HG03060 (cell line): ENCODE data around the gene PATL2.
"Not testable (repeated sequence)": the region's sequence is repeated elsewhere in the genome, so short reads cannot be mapped to it uniquely, and the experiment has no call there.

Experiments
- ATAC-seq: cut with Tn5 transposase; IDR thresholded peaks from one replicate; pipeline ENCODE4 v1.9.1; 2021; ENCODE audit warnings: low read depth, moderate number of reproducible peaks; ENCODE audit not compliant: unreplicated experiment

PATL2 gene

DNA sequence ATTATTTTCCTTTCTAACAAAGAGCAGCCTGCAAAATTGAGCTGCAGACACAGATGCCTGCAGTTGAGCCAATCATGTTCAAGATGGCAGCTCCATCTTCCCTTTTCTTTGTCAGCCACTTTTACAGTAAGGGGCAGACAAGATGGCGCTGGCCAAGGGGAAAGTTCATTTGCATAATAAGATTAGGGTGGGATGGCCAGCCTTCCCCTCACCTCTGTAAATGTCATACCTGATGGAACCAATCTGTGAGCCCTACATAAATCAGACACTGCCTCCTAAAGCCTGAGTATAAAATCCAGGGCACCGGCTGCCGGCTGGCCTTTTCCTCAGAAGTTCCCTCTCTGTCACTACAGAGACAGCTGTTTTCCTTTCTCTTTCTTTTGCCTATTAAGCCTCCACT, 15.8 kb downstream of the PATL2 start:
- no peak for ATAC-seq

DNA sequence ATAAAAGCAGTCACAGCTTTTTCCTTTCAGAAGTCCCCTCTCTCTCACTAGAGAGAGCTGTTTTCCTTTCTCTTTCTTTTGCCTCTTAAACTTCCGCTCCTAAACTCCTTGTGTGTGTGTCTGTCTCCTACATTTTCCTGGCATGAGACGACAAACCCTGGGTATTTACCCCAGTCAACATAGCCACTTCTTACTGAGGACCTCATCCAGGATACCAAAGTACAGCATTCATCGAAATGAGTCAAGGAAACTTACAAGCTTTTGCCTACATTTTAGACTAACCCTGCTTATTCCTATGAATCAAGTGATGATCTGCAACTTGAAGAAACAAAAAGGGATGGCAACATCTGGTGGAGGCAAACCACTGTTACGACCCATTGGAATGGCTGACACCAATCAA, 16.7 kb downstream of the PATL2 start:
- ATAC-seq = no peak

DNA sequence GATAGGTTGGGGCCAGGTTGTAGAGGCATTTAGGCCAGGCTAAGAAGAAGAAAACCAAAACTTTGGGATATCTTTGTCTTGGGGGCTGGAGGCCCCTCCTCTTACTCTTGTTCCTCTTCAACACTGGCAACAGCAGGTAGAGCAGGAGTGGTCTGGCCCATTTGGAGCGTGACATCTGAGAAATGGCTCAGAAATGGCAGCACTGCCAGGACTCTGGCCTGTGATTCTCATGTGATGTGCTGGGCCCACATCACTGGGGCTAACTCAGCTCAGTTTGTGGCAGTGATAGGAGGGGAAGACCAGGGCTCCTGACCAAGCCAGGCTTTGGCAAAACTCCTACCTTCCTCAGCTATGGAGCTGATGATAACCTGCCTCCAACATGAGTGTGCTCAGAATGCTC, 18.5 kb downstream of the PATL2 start:
- no peak for ATAC-seq

DNA sequence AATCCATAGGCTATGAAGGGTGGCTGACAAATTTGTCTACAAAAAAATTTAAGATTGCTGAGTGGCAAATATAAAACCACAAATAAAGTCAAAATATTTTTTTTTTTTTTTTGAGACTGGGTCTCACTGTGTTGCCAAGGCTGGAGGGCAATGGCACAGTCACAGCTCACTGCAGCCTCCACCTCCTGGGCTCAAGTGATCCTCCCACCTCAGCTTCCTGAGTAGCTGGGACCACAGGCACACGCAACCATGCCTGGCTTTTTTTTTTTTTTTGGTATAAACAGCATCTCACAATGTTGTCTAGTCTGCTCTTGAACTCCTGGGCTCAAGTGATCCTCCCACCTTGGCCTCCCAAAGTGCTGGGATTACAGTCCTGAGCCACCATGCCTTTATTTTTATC, 20.9 kb downstream of the PATL2 start:
- not testable (repeated sequence) for ATAC-seq

DNA sequence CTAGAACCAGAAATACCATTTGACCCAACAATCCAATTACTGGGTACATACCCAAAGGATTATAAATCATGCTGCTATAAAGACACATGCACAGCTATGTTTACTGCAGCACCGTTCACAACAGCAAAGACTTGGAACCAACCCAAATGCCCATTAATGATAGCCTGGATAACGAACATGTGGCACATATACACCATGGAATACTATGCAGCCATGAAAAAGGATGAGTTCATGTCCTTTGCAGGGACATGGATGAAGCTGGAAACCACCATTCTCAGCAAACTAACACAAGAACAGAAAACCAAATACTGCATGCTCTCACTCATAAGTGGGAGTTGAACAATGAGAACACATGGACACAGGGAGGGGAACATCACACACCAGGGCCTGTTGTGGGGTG, 21.8 kb downstream of the PATL2 start:
- ATAC-seq = not testable (repeated sequence)

DNA sequence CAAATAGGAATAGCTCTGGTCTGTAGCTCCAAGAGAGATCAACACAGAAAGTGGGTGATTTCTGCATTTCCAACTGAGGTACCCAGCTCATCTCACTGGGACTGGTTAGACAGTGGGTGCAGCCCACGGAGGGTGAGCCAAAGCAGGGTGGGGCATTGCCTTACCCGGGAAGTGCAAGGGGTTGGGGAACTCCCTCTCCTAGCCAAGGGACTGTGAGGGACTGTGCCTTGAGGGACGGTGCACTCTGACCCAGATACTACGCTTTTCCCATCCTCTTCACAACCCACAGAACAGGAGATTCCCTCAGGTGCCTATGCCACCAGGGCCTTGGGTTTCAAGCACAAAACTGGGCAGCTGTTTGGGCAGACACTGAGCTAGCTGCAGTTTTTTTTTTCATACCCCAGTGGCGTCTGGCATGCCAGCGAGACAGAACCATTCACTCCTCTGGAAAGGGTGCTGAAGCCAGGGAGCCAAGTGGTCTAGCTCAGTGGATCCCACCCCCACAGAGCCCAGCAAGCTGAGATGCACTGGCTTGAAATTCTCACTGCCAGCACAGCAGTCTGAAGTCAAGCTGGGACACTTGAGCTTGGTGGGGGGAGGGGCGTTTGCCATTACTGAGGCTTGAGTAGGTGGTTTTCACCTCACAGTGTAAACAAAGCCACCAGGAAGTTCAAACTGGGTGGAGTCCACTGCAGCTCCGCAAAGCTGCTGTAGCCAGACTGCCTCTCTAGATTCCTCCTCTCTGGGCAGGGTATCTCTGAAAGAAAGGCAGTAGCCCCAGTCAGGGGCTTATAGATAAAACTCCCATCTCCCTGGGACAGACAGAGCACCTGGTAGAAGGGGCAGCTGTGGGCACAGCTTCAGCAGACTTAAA, 28.1 kb downstream of the PATL2 start:
- ATAC-seq = not testable (repeated sequence)

DNA sequence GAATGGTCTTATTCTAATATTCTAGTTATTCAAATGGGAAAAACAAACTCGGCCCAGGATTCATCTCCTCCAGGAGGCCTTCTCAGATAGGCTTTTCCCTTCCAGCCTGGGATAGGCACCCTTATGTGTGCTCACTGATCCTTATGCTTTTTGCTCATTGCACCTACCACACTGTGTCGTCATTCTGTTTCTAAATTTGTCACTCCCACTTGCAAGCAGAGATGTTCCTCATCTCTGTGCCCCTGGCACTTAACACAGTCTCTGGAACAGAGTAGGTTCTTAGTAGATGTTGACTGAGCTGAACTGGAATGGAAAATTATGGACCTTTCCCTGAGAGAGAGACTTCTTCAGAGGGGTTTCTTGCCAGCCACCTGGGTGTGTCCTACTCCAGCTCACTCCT, 28.9 kb downstream of the PATL2 start:
- no peak for ATAC-seq

DNA sequence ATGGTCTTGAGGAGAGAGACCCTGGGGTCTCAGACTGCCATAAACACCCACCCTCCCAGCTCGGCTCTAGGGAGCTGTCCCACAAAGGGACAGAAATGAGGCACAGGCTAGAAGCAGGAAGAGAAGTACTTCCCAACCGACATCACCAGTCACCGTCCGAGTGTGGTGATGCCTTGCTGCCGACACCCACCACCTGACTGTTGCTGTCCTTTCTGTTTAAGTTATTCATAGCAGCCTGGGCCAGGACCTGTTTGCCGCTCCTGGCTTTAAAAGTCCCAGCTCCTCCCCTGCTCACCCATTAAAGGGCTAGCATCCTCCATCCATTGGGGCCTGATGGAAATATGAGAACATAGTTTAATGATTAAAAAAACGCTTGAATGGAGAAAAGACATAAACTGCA, 34.4 kb downstream of the PATL2 start:
- ATAC-seq = no peak

DNA sequence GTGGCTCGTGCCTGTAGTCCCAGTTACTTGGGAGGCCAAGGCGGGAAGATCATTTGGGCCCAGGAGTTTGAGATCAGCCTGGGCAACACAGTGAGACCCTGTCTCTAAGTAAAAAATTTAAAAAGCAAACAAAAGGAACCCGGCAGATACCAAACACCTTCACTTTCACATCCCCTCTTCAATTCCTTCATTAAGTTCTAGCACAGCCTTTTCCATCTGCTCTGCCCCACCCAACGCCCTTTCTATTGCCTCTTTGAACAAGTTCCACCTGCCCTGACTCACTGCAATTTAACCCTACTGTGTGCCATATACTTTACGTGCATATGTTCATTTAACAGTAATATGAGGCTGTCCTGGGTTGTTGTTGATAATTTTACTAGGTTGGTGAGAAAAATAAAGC, 35.2 kb downstream of the PATL2 start:
- ATAC-seq = no peak

DNA sequence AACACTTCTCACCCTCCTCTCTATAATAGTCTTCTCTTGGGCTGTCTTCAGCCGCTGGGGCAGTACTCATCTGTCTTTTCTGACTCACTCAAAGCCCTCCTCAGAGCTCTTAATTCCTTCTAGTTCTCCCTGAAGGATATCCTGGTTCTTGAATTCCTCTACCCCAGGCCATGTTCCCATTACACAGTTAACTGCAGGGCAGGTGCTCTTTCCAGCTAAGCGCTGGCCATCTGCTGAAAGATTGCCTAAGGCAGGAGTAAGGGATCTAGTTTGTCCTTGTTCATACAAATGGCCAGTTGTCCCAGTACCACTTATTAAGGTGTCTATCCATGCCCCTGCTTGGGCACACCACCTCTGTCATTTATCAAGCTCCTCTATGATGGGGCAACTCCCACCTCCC, 37.5 kb downstream of the PATL2 start:
- no peak for ATAC-seq

DNA sequence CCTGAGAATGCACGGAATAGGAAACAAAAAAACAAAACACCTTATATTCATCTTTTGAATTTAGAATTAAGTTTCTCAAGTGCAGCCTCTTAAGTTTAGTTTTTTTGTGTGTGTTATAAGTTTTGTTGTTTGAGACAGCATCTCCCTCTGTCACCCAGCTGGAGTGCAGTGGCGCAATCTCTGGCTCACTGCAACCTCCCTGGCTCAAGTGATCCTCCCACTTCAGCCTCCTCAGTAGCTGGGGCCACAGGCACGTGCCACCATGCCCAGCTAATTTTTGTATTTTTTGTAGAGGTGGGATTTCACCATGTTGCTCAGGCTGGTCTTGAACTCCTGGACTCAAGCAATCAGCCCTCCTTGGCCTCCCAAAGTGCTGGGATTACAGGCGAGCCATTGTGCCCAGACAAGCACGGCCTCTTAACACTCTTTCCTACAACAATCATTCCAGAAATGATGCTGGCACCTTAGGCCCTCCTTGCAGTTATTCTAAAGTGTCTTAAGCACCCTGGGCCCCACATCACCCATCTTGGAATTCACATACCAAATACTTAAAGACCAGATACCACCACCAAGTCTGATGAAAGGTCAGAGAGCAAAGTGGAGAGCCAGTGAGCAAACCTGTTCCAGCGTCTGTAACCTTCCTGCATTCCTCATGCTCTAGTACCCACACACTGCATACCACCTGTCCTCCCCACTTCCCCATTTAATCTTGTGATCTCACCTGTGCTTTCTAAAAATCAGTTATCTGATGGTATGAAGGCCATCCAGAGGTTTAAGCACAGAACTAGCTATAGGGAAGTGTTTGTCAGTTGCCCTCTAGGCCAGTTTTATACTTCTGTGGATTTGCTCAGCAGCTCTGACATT, 40.8 kb downstream of the PATL2 start:
- ATAC-seq = no peak

DNA sequence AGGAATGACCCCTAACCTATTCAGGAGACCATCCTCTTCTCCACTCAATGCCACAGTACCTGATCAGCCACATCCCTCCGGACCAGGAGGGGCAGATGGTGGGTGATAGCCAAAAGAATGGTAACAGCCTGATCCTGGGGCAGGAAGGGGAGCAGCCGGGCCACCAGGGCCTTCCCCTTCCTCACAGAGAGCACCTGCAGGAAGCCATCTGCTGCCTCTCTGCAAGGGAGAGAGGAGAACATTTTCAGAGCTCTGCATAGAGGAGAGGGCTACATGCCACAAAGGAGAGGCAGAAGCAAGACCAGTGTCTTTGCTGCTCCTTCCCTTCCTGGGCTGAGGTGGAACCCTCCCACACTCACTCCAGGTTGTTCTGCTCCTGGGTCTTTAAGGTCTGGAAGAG, 42.2 kb downstream of the PATL2 start:
- ATAC-seq = no peak

DNA sequence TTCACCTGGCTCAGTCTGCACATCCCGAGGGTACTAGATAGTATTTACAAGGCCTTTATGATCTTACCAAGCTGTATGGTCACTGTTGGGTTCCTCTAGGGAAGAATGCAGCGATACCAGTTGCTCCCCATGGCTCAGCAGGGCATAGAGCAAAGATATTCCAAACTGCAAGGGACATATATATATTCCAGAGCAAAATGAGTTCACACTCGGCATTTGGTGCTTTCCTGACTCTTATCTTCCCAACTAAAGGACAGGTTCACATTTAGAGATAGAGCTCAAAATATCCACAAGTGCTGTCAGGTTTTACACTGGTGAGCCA, 44.1 kb downstream of the PATL2 start:
- no peak for ATAC-seq

DNA sequence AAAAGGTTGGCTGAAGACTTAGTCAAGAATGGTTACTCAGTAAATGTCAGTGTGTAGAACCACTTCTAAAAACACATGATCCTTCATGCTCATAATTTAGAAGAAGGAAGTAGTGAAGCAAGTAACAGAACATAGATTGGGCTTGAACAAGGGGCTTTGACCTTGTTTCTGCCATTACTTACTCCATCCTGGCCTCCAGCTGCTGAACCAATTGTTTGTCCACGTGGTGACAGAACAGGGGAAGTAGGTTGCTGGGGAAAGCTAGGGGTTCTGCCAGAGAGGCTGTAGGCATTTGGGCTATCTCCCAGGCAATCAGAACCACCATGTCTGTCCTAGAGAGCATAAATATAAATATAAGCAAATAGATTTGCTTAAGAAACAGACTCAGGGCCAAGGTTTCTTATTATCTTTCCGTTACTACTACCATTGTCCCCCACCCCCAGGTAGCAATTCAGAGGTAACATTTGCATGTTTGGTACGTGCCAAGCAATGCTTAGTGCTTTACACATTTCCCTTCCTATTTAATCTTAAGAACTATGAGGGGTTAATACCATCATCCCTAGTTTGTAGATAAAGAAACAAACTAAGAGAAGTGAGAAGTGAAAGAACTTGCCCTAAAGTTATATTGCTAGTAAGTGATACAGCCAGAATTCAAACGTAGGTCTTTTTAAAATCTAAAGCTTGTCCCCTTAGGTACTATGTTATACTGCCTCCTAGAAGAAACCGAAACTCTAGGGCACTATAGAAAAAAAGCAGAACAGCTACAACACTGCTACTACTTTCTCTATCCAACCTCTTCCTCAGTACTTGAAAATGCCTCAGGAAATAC, 44.7 kb downstream of the PATL2 start:
- ATAC-seq = no peak

DNA sequence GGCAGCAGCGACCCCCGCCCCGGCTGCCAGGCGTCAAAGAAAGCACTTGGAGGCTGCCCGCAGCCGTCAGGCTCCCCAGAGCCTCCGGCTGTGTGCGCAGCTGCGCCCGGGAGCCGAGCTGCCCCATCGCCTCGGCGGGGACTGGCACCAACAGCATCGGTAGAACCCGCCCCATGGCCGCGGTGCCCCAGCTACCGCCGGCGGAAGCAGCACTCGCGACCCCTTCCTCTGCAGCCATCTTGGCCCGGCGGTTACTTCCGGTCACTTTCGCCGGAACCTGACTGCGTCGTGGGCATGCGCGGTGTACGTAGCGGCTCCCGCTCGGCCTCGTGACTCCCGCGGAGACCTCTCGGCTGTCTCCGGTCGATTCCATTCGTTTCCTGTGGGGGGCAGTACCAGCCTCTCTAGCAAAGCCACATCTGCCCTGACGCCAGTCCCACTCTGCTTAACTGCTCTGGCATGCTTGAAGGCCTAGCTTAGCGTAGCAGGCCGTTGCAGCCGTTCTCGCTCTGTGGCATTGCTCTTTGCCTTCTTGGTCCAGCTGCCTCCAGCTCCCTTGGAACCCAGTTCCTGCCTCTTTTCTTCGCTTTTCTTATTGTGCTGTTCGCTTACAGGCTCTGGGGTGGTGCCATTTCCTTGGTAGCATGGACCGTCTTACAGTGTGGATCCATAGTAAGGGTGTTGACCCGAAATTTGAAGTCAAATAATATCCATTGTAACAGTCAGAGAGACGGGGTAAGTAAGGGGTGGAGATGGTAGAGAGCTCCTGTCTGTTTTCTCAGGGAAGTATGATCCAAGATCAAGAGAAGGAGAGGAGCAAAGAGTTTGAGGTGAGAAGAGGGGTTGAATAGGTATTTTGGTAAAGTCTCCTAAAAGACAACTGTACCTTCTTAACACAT, 47.5 kb downstream of the PATL2 start, which contains the start of gene SPG11:
TSS of gene SPG11 (minus strand) at position 253 of the 899 bp plus-strand sequence. CDS start at position 238, 15 bp downstream.
- ATAC-seq = peak; percentile 66

DNA sequence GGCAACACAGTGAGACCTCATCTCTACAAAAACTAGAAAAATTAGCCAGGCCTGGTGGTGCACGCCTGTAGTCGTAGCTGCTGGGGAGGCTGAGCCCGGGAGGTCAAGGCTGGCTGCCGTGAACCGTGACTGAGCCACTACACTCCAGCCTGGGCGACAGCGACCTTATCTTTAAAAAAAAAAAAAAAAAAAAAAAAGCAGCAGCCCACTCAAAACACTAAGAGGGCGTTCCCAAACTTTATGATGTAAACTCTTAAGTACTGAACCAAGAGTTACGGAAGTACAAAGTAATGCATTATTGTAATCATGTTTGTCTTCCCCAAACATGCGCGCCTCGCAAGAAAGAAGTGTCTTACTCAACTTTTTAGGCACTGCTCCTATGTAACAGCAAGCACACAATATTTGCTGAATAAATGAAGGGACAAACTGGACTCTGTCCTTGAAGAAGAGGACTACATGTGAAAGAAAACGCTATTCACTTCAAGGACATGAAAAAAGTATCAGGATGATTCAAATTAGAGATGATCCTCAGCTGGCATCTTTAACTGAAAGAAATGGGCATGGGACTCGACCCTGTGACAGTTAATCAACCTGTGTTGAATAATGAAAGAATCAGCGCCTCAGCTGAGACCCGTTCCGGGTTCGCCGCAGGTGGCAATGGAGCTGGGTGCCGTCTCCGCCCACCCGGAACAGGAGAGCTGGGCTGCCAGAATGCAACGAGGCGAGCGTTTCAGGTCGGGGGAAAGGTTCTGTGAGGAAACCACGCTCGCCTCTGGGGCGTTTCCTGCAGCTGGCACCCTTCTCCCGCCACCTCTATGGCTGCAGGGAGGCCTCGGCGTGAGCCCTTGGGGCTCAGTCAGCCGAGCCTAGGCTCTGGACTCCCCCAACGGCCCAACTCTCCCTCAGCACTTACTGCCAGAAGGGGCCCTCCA, 48.4 kb downstream of the PATL2 start:
- ATAC-seq = peak; percentile 21

DNA sequence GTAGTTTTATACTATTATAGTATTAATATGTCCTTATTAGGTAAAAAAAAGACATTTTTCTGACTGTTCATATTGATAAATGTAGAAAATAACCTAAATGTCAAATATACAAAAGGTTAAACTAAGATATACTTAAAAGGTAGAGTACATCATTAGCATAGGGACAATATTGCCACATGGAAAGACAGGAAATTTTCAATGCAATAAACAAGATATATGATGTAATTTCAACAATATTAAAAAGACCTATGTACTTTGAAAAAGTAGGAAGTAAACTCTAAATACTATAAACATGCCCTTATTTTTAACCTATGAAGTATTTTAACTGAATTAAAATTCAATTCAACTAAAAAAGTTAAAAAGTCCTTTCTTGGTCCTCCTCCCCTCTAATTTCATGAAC, 49.5 kb downstream of the PATL2 start:
- no peak for ATAC-seq

DNA sequence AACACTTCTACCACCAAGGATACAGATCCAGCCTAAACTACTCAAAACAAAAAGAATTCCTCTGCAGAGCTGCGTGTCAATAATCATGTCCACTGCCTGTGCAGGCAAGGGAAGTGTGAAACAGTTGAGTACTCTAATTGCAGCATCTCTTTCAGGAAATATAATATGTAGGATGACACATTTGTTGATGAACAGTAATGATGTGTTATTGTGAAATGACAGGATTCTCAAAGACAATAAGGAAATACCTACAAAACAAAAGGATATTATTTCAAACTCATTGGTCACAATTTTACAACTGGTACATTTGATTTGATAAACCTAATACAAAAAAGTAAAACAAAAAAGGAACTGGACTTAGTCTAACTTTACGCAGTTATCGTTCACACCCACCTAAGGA, 52.1 kb downstream of the PATL2 start:
- no peak for ATAC-seq

DNA sequence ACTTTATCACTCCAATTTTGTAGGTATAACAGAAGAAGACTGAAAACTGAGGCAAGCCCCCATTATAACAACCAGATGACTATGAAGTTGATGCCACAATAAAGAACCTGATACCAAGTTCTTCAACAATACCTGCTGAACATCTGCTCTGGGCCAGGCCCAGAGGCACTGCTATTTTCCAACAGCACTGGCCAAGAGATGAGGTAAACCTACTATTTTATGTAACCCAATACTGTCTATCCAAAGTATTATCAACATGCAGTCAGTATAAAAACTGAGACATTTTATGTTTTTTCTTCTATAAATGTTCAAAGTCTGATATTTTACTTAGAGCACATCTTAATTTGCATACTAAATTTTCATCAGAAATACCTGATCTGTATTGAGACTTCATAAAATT, 53.7 kb downstream of the PATL2 start:
- ATAC-seq = no peak
